ENCODE data around the gene GPC3. TPM values are rescaled to one million over a fixed set of nuclear protein-coding genes. Genes with fewer than 3 reads are reported as not detected.

GPC3 gene
- total RNA-seq, 2 experiments from 2014 or later = 0.14 to 0.18 TPM

DNA sequence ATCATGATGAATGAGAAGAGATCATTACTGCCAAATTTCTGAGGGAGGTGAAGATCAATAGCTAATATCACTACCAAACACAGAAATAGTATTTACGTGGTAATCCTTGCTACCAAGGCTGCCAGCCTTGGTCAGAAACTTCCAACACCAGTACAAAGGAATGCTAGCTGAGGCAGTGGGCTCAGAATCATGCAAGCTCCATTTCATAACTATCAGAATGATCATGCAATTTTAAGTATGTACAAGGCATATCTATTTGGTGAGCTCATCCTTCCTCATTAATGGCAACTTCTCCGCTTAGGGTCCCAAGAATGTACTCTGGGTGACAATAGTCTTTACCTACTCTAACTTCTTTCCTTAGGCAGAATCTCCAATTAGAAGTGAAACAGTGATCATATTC lies 135.0 kb downstream of the GPC3 start:
- H3K27ac Mint-ChIP-seq = no peak overlapping the region
- no peak for DNase-seq
- H3K9me3 Mint-ChIP-seq = no peaks in the 10 kb centered on the region
- no peaks in the 10 kb centered on the region for H3K27me3 Mint-ChIP-seq
- H3K4me1 Mint-ChIP-seq = no peaks in the 10 kb centered on the region
- no peaks in the 10 kb centered on the region for H3K36me3 Mint-ChIP-seq
- H3K4me3 Mint-ChIP-seq = no peak overlapping the region

DNA sequence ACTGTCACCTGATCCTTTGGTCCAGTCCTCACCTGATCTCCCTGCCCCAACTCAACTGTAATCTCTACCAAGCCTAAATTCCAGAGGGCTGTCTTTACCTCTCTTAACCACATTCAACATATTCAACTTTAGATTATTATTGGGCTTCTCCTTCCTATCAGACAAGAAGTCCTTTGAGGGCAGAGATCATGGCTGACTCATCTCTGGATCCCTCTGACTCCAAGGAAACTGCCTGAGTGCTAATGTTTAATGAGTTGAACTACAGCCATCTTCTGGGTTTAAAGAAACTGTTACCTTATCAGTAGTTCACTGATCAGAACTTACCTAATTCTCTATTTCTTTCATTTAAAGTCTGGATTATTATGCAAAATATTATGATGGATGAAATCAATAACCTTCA lies 135.7 kb downstream of the GPC3 start:
- Mint-ChIP-seq H3K27ac (no peak overlapping the region), H3K4me1 (no peaks in the 10 kb centered on the region), H3K27me3 (no peaks in the 10 kb centered on the region), H3K4me3 (no peak overlapping the region), H3K9me3 (no peaks in the 10 kb centered on the region), H3K36me3 (no peaks in the 10 kb centered on the region)
- no peak for DNase-seq

DNA sequence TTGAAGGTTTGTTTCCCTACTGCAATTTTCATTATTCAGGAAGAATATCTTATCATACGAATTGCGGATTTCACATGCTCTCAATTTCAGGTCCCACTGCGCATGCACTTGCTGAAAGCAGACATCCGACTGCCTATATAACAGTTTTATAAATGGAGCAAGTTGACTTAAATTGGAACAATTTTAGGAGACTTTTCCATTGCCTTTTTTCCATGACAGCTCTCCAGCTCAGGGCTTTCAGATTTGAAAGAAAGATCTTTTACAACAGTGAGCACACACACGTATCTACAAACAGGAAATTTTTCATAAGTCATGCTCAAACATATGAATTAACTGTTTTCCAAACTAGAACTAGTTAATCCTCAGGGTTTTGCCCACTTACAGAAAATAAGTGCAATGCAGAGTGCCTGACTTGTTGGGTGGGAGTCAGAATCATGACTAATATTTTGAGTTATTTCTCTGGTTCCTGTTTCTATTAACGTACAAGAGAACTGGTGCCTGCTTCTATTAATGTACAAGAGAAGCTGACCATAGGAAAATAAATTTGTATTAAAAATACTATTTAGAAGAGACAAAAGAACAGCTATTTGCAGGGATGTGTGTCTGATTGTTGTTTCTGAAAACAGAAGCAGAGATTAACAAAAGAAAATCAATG lies 137.9 kb downstream of the GPC3 start:
- no peaks in the 10 kb centered on the region for H3K9me3 Mint-ChIP-seq
- no peak overlapping the region for H3K27ac Mint-ChIP-seq
- no peak for DNase-seq
- no peaks in the 10 kb centered on the region for H3K36me3 Mint-ChIP-seq
- no peaks in the 10 kb centered on the region for H3K27me3 Mint-ChIP-seq
- no peaks in the 10 kb centered on the region for H3K4me1 Mint-ChIP-seq
- no peak overlapping the region for H3K4me3 Mint-ChIP-seq

DNA sequence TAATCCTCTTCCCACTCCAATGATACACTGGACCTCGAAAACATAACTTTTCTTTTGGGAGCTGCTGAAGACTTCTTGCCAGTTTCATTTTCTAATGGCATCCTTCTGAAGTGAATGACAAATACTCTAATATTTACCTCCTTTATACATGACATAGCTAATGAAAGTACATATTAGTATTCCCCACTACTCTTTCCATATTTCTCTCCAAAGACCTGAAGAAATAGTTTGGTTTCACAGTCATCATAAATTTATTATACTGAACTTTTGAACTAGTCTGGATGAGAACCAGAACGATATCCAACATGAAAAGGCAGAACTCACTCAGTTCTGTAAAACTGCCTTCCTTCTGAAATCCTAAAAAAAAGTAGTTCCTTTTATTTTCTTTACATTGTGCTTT lies 139.1 kb downstream of the GPC3 start:
- DNase-seq = no peak
- Mint-ChIP-seq H3K36me3 (no peaks in the 10 kb centered on the region), H3K27ac (no peak overlapping the region), H3K4me1 (no peaks in the 10 kb centered on the region), H3K9me3 (no peaks in the 10 kb centered on the region), H3K27me3 (no peaks in the 10 kb centered on the region), H3K4me3 (no peak overlapping the region)

DNA sequence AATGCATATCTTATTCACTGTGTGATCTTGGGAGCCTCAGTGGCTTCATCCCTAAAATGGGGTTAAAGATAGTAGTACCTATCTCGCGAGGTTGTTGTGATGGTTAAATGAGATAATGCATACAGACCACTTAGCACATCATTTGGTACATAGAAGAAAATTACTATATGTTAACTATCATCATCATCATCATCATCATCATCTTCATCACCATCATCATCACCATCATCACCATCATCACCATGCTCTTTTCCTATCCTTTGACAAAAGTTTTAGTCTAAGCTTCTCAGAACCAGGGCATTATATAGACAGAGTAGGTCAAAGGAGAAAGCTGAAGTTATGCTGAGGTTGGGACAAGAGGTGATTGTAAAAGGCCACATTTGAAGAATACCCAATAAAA lies 145.0 kb downstream of the GPC3 start:
- Mint-ChIP-seq H3K27me3 (no peaks in the 10 kb centered on the region), H3K4me3 (no peak overlapping the region), H3K4me1 (peaks cover 1% of the 10 kb centered on the region), H3K27ac (no peak overlapping the region), H3K36me3 (no peaks in the 10 kb centered on the region), H3K9me3 (no peaks in the 10 kb centered on the region)
- DNase-seq = no peak

DNA sequence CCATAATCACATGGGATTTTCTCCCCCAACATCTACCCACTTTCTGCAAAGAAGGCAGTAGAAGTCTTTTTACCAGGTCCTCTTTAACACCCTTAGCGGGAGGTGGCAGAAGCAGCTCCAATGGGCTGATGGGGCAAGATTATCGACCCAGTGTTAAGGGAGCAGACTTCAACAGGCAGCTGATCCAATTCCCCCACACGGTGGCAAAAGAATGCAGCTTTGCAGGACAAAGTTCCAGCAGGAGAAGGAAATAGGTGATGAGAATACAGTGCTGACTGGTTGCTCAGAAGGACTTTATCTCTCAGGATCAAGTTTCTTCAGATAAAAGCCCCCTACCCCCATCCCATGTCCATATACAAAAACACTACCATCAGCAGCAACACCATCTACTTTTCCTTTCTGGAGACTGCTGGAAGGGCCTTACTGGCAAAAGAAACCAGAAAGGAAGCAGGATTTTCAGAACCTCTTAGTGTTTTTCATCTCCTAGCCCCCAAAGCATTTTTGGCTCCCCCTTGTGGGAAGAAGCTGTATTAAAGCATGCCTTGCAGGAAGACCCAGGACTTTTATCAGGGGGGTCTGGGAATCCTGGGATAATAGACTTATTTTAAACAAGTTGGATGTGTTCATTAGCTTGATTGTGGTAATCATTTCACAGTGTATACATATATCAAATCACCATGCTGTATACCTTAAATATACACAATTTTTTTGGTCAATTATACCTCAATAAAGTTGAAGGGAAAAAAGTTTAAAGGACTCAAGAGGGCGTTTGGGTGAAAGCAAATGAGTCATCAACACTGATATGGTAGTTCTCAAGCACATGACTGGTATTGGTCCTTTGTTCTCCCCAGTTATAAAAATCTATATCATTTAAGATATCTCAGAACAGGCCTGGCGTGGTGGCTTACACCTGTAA lies 146.4 kb downstream of the GPC3 start:
- Mint-ChIP-seq H3K36me3 (no peaks in the 10 kb centered on the region), H3K4me3 (no peak overlapping the region), H3K9me3 (no peaks in the 10 kb centered on the region), H3K27me3 (no peaks in the 10 kb centered on the region), H3K27ac (no peak overlapping the region), H3K4me1 (peaks cover 1% of the 10 kb centered on the region)
- peak; percentile 2 for DNase-seq

DNA sequence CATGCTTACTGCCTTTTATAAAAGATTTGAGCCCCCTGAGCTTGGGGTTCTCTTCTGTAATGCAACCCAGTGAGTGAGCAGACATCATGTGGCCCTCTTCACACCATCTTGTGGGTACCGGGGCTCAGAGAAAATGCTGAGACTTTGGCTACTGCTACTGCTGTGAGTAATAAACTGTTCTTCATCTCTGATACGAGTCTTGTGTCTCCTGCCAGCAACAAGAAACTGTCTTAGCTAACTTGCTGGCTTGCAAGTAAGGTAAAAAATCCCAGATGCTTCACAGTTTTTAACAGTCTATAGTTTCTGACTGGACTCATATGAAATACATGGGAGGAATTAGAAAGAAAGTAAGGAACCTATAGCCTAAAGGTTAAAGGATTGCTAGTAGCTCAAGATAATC lies 148.3 kb downstream of the GPC3 start:
- Mint-ChIP-seq H3K9me3 (no peaks in the 10 kb centered on the region), H3K4me3 (no peak overlapping the region), H3K36me3 (no peaks in the 10 kb centered on the region), H3K27me3 (no peaks in the 10 kb centered on the region), H3K4me1 (peaks cover 1% of the 10 kb centered on the region), H3K27ac (no peak overlapping the region)
- DNase-seq = no peak

DNA sequence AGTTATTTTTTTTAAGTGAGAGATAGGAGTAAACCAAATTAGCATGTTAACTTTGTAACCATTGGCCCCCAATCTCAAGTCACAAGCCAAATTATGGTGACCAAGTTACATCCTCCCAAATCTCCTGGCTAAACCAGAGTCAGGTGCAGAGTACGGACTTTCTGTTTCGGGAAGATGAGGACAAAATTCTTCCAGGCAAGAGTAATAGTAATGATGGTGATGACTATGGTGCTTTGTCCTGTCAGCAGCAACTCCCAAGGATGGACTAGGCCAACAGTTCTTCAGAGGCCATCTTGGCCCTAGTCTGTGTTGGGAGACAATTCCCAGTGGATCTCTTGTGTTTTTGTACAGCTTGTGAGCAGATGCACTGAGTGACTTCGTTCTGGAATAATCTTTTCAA lies 148.8 kb downstream of the GPC3 start:
- H3K9me3 Mint-ChIP-seq = no peaks in the 10 kb centered on the region
- H3K4me3 Mint-ChIP-seq = no peak overlapping the region
- peaks cover 1% of the 10 kb centered on the region for H3K4me1 Mint-ChIP-seq
- H3K36me3 Mint-ChIP-seq = no peaks in the 10 kb centered on the region
- H3K27ac Mint-ChIP-seq = no peak overlapping the region
- no peaks in the 10 kb centered on the region for H3K27me3 Mint-ChIP-seq
- DNase-seq = no peak

DNA sequence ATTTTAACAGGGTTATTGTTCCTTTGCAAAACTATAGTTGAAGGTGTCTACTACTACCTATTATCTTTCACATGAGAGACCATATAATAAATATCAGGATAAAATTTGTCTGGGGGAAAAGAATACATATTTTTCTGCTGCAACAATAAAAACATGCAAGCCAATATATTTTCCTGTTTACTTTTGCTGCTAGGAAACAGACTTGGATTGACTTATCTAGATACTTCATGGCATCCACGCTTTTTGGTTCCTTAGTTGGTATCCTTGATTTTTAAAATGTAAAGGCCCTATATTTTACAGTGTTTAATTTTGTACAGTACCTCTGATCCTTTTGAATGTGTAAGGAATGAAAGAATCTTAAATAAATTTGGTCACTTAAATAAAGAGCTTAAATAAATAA lies 150.6 kb downstream of the GPC3 start:
- H3K27me3 Mint-ChIP-seq = no peaks in the 10 kb centered on the region
- no peak overlapping the region for H3K27ac Mint-ChIP-seq
- H3K36me3 Mint-ChIP-seq = no peaks in the 10 kb centered on the region
- DNase-seq = no peak
- H3K4me1 Mint-ChIP-seq = peaks cover 1% of the 10 kb centered on the region
- H3K4me3 Mint-ChIP-seq = no peak overlapping the region
- no peaks in the 10 kb centered on the region for H3K9me3 Mint-ChIP-seq

DNA sequence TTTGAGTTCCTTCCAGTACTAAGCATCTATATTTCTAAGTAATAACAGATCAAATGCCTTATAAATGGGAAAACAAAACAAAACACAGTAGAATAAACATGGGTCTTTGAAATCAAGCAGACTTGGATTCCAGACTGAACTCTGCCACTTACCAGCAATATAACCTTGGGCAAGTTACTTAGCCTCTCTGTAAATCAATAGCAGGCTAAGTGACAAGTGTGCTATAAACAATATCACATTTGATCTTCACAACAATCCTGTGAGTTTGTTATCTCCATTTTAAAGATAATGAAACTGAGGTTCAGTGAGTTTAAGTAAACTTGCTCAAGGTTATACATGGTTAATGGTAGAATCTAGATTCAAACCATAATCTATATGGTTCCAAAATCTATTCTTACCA lies 165.8 kb downstream of the GPC3 start:
- H3K27ac Mint-ChIP-seq = no peak overlapping the region
- no peaks in the 10 kb centered on the region for H3K9me3 Mint-ChIP-seq
- H3K4me3 Mint-ChIP-seq = no peak overlapping the region
- H3K4me1 Mint-ChIP-seq = no peaks in the 10 kb centered on the region
- no peaks in the 10 kb centered on the region for H3K27me3 Mint-ChIP-seq
- H3K36me3 Mint-ChIP-seq = no peaks in the 10 kb centered on the region
- no peak for DNase-seq

DNA sequence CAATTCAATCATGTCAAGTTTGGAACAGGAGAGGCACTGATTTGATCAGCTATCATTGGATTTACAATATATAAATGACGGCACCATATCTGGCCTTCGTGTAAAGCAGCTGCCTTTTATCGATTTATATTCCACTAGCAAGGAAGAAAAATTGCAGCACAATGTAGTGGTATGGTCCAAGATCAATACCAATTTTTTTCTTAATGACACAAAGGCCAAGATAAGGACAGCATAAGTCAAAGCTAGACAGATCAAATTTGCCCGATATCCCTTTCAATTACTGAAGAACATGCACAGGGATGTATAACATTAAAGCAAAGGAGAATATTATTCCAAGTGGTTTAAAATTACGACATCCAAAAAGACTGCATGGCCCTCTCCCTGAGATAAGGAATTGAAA lies 167.4 kb downstream of the GPC3 start:
- no peaks in the 10 kb centered on the region for H3K36me3 Mint-ChIP-seq
- DNase-seq = no peak
- no peaks in the 10 kb centered on the region for H3K4me1 Mint-ChIP-seq
- no peak overlapping the region for H3K27ac Mint-ChIP-seq
- no peaks in the 10 kb centered on the region for H3K27me3 Mint-ChIP-seq
- no peak overlapping the region for H3K4me3 Mint-ChIP-seq
- no peaks in the 10 kb centered on the region for H3K9me3 Mint-ChIP-seq

DNA sequence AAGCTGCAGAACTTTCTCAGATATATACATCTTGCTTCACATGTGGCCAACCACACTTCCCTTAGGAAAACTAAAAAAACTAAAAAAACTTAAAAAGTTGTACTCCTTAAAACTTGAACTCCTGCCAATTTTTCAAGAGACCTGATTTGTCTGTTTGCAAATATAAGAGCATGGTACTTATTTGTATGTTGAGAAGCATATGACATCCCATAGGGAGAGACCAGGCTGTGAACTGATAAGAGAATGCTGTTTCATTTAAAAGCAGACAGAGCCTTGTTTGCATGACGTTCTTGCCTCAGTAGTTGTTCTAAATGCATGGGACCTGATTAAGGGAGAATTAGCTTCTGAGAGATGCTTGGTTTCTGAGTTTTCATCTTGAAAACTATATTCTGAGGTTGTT lies 169.9 kb downstream of the GPC3 start:
- Mint-ChIP-seq H3K4me3 (no peak overlapping the region), H3K27ac (no peak overlapping the region), H3K9me3 (no peaks in the 10 kb centered on the region), H3K4me1 (no peaks in the 10 kb centered on the region), H3K36me3 (no peaks in the 10 kb centered on the region), H3K27me3 (no peaks in the 10 kb centered on the region)
- DNase-seq = no peak

DNA sequence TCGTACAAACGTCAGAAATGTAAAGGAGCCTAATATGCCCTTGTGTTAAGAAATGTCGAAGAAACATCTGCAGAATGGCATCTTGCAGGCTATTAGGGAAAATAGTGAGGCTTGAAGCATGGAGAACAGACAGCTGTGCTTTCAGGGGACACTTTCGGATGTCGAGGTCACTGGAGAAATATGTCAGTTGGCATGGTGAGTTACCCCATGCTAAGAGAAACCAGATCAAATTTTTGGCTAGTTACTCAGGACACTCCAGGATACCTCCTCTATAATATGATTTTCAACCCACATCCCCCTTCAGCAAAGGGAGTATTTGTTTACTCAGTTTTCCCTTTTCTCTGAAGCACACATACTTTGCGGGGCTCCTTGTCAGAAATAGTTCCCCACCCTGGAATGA lies 171.4 kb downstream of the GPC3 start:
- no peak overlapping the region for H3K27ac Mint-ChIP-seq

DNA sequence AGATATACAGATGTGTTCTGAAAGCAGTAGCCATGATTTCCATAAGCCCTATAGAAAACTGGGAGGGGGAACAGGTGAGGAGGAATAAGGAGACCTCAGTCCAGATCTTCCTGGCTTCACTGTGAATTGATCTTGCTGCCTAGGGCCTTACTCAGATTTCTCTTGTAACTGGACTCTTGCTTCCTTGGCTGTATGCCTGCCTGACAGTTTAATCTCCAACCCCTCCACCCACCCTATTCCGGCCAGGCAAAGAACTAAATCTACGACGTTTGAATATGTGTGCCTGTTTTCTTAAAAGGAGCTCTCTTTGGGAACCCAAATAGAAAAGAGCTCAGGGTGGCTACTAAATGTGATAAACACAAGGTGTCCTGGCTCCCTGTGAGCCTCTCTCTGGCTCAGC lies 173.0 kb downstream of the GPC3 start:
- H3K9me3 Mint-ChIP-seq = no peaks in the 10 kb centered on the region
- H3K27me3 Mint-ChIP-seq = no peaks in the 10 kb centered on the region
- no peak overlapping the region for H3K27ac Mint-ChIP-seq
- H3K36me3 Mint-ChIP-seq = no peaks in the 10 kb centered on the region
- DNase-seq = no peak
- H3K4me1 Mint-ChIP-seq = no peaks in the 10 kb centered on the region
- H3K4me3 Mint-ChIP-seq = no peak overlapping the region

More for the DNA sequence above, 171.4 kb downstream of the GPC3 start:
- no peaks in the 10 kb centered on the region for H3K27me3 Mint-ChIP-seq
- H3K4me3 Mint-ChIP-seq = no peak overlapping the region
- H3K36me3 Mint-ChIP-seq = no peaks in the 10 kb centered on the region
- H3K9me3 Mint-ChIP-seq = no peaks in the 10 kb centered on the region
- DNase-seq = no peak
- no peaks in the 10 kb centered on the region for H3K4me1 Mint-ChIP-seq

DNA sequence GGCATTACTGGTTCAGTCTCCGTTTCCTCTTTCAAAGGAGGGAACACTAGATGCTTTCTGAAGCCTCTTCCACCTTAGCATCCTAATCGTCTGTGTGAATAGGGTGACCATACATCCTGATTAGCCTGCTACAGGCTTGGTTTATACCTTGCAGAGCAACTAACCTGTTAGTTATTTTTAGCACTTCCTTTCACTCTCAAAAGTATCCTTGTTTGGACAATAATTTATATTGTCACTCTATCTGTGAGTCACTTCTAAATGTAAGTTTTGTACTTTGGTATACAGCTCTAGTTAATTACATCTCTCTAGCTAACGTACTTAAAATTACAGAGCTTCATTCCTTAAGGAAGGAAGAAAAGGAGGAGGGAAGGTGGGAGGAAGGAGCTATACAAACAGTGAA lies 174.5 kb downstream of the GPC3 start:
- Mint-ChIP-seq H3K4me3 (no peak overlapping the region), H3K9me3 (no peaks in the 10 kb centered on the region), H3K36me3 (no peaks in the 10 kb centered on the region), H3K27me3 (no peaks in the 10 kb centered on the region), H3K4me1 (no peaks in the 10 kb centered on the region), H3K27ac (no peak overlapping the region)
- DNase-seq = no peak

DNA sequence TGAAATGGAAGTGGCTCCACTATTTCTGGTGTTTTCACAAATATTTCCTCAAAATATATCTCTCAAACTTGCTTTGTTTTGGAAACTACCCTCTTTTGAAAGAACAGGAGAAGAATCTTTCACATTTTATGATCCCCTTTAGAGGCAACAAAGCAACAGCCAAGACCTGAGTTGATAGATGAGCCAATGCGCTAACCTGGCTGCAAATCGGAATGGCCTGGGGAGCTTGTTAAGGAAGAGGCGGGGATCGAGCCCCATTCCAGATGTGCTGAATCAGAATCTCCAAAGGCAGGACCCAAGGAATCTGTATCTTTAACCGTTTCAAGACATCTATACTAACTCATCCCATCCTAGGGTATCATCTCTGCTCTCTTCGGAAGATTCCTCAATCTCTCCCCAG lies 181.3 kb downstream of the GPC3 start:
- H3K36me3 Mint-ChIP-seq = no peaks in the 10 kb centered on the region
- H3K27me3 Mint-ChIP-seq = no peaks in the 10 kb centered on the region
- DNase-seq = no peak
- H3K27ac Mint-ChIP-seq = no peak overlapping the region
- H3K4me1 Mint-ChIP-seq = no peaks in the 10 kb centered on the region
- H3K9me3 Mint-ChIP-seq = no peaks in the 10 kb centered on the region
- no peak overlapping the region for H3K4me3 Mint-ChIP-seq

Measured in activated naive CD8-positive, alpha-beta T cell treated with anti-CD3 and anti-CD28 coated beads for 36 hours (primary cell).